ENCODE results near the gene WEE2. TPM values are rescaled to one million over a fixed set of nuclear protein-coding genes. Genes with fewer than 3 reads are reported as not detected.
A peak's percentile ranks its signal among the peaks of the same experiment; 100 is the strongest.

Gene WEE2
- total and polyA plus RNA-seq, 8 donors: 0.37 TPM; not detected in 7

GRCh38 chr7:141691961-141692360, 16.2 kb upstream of the WEE2 start:
- Histone ChIP-seq H3K27ac (no peak overlapping the region), H3K4me3 (no peak overlapping the region), H3K4me1 (peaks cover 24 to 64% (median 39%) of the 10 kb centered on the region in 4 donors), H3K36me3 (no peaks in the 10 kb centered on the region), H3K27me3 (no peaks in the 10 kb centered on the region), H3K9me3 (no peaks in the 10 kb centered on the region)
- intact Hi-C loops (cut with DNase I; ENCODE audit: low total_unique reads): no loop called here
- TF ChIP-seq EP300 (IDR thresholded peaks at IDR 0.05) (no peak), CTCF (IDR thresholded peaks at IDR 0.05) (no peak), POLR2AphosphoS5 (IDR thresholded peaks at IDR 0.05) (no peak), POLR2A (IDR thresholded peaks at IDR 0.05) (no peak)
- 79 to 85% (median 81%) methylated on average over 4 of the region's 4 CpGs for WGBS, 5 donors
- DNase-seq: no peak

- Histone ChIP-seq H3K27me3 (no peaks in the 10 kb centered on the region), H3K4me3 (no peak overlapping the region), H3K4me1 (peaks cover 32 to 65% (median 46%) of the 10 kb centered on the region in 4 donors), H3K36me3 (no peaks in the 10 kb centered on the region), H3K27ac (no peak overlapping the region), H3K9me3 (no peaks in the 10 kb centered on the region)
- intact Hi-C loops (cut with DNase I; ENCODE audit: low total_unique reads): no loop called here
- 75 to 85% (median 82%) methylated on average over 3 of the region's 3 CpGs for WGBS, 5 donors
- no peak for DNase-seq
- TF ChIP-seq CTCF (IDR thresholded peaks at IDR 0.05) (no peak), POLR2A (IDR thresholded peaks at IDR 0.05) (no peak), POLR2AphosphoS5 (IDR thresholded peaks at IDR 0.05) (no peak), EP300 (IDR thresholded peaks at IDR 0.05) (no peak)
Measured at GRCh38 chr7:141693082-141693481, 15.1 kb upstream of the WEE2 start.

- Histone ChIP-seq H3K9me3 (no peaks in the 10 kb centered on the region), H3K4me3 (no peak overlapping the region), H3K27me3 (no peaks in the 10 kb centered on the region), H3K4me1 (peaks cover 45 to 85% (median 65%) of the 10 kb centered on the region in 4 donors), H3K36me3 (no peaks in the 10 kb centered on the region), H3K27ac (peak overlapping the region; percentile 55 to 75 (median 61))
- intact Hi-C loops (cut with DNase I; ENCODE audit: low total_unique reads): no loop called here
- 24 to 50% (median 39%) methylated on average over 6 of the region's 6 CpGs for WGBS, 5 donors
- TF ChIP-seq POLR2AphosphoS5 (IDR thresholded peaks at IDR 0.05): peak in 2 of 3 donors; percentile 58 to 85
- no peak for TF ChIP-seq CTCF (IDR thresholded peaks at IDR 0.05)
- peak; percentile 53 to 85 for DNase-seq
Measured at GRCh38 chr7:141695803-141696289, 12.3 kb upstream of the WEE2 start.

- intact Hi-C loops (cut with DNase I; ENCODE audit: low total_unique reads): no loop called here
- Histone ChIP-seq H3K27me3 (no peaks in the 10 kb centered on the region), H3K4me3 (no peak overlapping the region), H3K4me1 (peaks cover 47 to 88% (median 69%) of the 10 kb centered on the region in 4 donors), H3K36me3 (no peaks in the 10 kb centered on the region), H3K9me3 (no peaks in the 10 kb centered on the region), H3K27ac (peak overlapping the region; percentile 53 to 75 (median 61))
- no peak for TF ChIP-seq POLR2AphosphoS5 (IDR thresholded peaks at IDR 0.05)
- no peak for TF ChIP-seq EP300 (IDR thresholded peaks at IDR 0.05)
- no peak for TF ChIP-seq CTCF (IDR thresholded peaks at IDR 0.05)
- no peak for TF ChIP-seq POLR2A (IDR thresholded peaks at IDR 0.05)
- no peak for DNase-seq
- WGBS, 5 donors: 13 to 30% (median 19%) methylated on average over 2 of the region's 2 CpGs
Measured at GRCh38 chr7:141696348-141696747, 11.8 kb upstream of the WEE2 start.

Measured in stomach (tissue), 9 donors.